HG02852 (cell line): ENCODE results near the gene DEAF1.
"Not testable (repeated sequence)": the region's sequence is repeated elsewhere in the genome, so short reads cannot be mapped to it uniquely, and the experiment has no call there.

ENCODE experiments used
- ATAC-seq: cut with Tn5 transposase; IDR thresholded peaks from one replicate; pipeline ENCODE4 v1.9.1; 2021; ENCODE audit warnings: mild to moderate bottlenecking, moderate library complexity; ENCODE audit not compliant: unreplicated experiment

The DEAF1 gene

DNA sequence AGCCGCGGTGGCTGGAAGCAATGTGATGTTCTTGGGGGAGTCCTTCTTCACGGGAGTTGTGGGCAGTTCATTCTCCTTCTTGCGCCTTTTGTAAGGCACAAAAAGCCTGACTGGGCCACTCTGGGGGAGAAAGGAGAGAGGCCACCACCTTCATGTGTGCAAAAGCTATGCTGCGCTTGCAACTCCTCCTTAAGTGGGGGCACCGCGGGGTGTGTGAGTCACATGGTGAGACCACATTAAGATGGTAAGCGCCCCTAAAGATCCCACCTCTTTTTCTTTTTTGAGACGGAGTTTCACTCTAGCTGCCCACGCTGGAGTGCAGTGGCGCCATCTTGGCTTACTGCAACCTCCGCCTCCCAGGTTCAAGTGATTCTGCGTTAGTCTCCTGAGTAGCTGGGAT lies 14.1 kb downstream of the DEAF1 start:
- no peak for ATAC-seq

DNA sequence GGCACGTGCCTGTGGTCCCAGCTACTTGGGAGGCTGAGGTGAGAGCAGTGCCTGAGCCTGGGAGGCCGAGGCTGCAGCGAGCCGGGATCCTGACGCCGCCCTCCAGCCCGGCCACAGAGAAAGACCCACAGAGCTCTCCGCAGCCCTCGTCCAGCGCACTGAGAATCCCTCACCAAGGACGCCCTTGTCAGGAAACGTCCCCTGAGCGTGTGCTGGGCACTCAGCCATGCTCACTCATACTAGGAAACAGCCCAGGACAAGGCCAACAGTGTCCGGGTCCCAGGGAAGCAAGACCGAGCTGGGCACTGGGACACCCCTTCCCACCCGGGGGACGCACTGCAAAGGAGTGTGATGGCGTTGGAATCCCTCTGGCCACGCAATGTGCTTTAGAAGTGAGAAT lies 14.5 kb downstream of the DEAF1 start:
- ATAC-seq, result no peak

DNA sequence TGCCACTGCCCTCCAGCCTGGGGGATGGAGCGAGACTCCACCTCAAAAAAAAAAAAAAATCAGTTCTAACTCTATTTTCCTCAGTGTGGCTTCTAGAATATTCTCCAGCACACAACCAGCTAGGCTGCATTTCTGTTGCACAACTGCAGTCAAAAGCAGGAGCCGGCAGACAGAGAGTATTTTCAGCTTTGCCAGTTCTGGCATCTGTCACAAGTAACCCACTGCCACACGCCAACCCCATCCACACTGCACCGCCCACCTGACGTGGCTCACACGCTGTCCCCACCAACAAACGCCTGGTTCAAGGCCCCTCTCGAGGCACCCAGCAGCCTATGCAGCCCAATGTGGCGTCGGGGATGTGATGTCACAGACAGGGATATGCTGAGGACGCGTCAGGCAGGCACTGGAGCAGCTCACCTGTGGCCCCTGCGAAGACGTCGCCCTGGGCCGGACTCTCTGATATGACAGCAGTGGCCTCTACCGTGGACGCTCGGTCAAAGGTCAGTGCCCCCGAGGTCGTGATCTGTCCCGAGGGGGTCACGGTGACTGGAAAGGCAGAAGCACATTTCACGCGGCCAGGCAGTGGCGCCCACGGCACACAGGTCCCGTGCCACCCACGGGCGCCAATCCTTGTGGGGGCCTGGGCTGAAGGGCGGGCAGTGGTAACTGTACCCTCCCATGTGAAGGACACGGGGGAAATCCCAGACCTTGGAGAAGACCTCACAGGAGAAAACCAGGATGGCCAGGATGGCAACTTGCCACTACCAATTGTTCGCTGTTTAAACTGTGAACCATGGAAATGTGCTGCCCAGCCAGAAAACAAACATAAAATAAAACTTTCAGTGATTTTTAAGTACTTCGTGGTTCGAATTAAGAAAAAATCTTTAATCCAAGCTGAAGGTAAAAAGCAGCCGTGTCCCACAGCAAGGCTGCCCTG lies 15.5 kb downstream of the DEAF1 start:
- ATAC-seq, result no peak

DNA sequence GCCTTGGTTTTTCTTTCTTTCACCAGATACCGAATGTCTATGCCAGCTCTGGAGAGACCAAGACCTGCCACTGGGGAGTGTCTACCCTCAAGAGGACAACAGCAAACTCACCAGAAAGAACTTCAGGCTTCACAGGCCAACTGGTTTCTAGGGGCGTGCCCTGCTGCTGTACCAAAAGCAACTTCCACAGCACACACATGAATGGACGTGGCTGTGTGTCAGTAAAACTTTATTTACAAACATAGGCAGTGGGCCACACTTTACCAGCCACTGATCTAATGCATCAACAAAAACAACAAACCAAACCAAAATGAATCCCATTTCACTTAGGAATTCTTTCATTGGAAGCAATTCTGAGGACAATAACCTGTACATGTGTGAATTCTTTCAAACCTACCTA lies 16.7 kb downstream of the DEAF1 start:
- no peak for ATAC-seq

DNA sequence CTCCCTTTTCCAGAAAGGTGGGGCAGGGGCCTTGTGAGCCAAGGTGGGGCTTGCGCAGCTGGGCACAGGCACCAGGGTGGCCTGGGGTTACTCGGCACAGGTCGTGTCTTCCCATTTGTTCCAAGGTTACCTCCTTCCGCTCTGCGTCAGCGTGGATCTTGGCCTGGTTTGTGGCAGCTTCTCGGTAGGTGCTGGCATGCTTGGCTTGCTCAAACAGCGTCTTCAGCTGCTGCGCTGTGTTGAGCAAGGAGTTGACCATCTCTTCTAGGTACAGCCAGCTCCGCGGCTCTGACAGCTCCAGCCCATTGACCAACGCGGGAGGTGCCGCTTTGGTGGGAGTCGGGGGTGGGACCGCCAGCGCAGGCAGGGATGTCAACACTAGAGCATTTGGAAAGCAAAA lies 20.6 kb downstream of the DEAF1 start:
- no peak for ATAC-seq

DNA sequence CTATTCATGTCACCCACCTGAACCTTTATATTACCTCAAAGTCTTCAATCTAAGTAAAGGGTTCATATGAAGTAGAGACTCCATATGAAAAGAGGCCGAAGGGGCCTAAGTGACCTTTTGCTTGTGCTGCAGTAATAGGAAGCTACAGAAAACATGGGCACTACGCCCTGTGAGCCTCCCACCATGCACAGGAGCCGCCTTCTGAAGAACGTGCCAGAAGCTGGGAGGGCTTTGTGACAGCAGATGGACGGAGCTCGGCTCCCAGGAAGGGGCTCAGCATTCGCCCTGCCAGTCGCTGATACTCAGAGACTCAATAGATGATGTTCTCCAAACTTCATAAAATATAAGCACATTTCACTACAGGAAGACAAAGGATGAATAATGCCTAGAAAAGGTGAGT lies 21.2 kb downstream of the DEAF1 start:
- no peak for ATAC-seq

DNA sequence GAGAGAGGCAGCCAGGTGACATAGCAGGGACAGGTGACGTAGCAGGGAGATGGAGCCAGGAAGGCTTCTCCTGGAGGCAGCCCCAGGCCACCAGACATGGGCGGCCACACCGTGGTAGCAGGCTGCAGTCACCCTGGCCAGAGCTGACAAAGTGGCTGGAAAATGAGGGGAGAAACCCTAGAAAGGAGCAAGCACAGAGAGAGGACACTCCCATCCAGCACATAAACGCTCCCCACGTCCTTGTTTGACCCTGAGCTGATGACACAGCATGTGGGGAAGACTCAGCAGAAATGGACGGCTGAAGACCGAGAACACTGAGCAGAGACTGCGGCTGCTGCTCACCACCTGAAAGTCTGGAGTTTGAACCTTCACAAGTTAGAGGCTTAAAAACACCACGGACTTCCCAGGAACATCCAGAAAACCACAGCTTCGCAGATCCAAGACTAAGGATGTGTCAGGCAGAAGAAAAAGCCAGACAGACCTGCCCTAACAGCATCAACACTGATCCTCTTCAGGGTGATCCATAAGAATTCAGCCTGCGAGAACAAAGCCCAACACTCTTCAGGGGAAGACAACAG lies 29.2 kb downstream of the DEAF1 start:
- ATAC-seq, result no peak

DNA sequence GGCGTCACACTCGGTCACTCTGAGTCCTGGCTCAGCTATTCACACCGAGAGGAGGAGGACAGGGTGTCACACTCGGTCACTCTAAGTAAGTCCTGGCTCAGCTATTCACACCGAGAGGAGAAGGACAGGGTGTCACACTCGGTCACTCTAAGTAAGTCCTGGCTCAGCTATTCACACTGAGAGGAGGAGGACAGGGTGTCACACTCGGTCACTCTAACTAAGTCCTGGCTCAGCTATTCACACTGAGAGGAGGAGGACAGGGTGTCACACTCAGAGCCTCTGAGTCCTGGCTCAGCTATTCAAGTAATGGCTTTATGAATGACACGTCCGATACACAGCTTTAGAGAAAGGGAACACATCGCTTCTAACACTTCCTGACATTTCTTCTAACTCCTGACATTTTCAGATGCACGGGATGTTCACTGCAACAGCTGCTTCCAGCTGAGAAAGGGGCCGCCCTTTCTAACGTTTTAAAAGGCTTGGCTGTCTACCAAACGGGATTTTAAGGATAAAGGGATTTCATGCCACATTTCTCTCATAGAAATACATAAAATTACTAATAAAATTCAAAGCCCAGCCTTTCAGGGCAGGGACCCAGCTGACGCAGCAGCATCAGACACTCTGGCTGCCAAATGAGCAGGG lies 29.8 kb downstream of the DEAF1 start:
- no peak for ATAC-seq

DNA sequence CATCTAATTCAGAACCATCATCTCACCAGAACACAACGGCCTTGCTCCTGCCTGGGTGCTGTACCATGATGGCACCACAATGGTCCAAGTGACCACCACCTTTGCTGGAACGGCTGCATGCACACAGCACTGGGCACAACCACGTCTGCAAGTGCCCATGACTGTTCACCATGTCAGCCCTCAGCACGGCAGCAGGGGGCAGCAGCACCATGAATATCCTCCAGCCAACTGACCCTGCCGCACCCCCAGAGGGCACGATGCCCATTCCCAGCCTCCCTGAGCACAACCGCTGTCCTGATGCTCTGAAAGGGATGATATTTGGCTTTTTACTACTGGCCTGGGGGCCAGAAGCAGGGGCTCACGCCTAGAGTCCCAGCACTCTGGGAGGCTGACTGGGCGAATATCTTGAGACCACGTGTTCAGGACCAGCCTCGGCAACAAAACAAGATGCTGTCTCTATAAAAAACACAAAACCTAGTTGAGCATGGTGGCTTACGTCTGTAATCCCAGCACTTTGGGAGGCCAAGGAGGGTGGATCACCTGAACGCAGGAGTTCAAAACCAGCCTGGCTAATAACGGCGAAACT lies 32.2 kb downstream of the DEAF1 start:
- no peak for ATAC-seq

DNA sequence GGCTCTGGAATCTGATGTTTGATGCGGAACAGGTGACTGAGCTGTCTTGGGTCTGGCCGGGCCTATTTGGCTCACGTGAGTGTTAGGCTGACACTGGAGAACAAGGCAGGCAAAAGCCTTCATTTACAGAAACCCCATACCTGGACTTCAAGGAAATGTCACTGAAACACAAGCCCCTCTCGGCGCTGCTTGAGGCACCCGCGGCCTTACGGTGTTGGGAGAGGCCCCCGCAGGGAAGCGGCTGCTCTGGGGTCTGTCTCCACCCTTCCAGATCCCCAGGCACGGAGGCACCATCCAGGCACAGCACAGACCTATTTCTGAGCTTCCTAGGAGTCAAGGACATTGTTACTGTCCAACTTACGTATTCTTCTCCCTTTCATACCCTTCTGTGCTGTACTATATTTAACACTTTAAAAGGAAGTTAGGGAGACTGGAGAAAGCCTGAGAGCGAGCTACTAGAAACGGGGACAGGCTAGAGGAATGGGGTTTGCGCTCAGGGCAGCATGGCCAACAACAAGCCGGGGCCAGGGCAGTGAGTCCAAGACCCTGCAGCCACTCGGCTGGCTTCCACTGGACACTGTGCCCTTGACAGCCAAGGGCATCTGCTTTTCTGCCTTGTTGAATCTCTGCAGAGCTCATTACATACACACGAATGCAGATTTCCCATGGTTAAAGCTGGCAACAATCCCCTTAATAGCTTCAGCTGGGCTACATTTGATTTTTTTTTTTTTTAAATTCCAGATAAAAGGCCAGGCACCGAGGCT lies 34.2 kb downstream of the DEAF1 start:
- no peak for ATAC-seq

DNA sequence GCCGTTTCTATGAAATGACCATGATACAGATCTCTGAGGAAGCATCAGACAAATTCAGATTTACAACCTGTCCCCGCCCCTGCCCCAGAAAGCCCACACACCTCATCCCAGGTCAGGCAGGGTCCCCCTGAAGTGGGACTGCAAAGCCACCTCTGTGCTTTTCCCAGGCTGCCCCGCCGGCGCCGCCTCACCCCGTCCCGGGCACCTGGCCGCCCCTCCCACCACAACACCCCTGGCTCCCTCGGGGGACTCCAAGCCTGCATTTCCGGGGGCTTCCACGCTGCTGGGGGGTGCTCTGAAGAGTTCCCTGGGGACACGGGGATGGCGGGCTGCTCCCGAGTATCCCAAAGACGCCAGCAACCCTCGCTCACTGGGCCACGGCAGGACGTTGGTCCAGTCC lies 34.7 kb downstream of the DEAF1 start:
- no peak for ATAC-seq

DNA sequence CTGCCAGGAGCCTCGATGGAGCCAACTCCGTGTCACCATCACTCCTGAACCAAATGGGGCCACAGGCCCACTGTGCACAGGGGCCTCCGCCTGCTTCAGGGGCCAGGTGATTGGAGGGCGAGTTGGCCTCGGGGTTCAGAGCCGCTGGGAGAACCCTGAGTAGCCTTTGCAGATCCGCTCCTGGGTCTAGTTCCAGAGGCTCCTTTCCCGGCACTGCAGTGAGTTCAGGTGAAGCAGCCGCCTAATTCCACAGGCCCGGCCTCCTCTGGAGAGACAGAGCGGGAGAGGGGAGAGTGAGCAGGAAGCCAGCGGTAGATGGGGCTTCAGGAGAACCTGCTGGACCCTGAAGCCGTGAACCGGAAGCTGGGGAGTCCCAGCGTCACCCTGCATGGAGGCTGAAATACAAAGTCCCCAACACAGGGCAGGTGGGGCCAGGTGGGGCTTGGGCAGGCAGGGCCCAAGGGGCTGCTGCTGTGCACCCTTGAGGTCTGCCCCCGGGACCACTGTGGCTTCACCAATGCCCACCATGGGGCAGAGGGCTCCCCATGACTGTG lies 35.4 kb downstream of the DEAF1 start:
- ATAC-seq, result no peak

DNA sequence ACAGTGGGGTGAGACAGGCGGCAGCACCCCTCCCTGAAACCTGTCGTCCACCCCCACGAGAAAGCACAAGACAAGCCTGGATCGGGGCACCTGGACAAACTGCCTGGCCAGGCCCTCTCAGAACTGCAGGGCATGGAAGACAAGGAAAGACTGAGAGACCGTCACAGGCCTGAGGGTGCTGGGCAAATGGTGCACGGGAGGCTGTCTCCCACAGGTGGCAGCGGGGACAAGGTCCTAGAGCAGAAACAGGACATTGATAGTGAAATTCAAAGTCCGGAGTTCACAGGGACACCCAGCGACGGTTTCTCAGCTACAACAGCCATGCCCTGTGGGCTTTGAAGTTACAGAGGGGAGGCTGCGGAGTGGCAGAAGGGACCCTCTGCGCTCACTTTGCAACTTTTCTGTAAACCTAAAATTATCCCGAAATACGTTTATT lies 37.3 kb downstream of the DEAF1 start:
- no peak for ATAC-seq

DNA sequence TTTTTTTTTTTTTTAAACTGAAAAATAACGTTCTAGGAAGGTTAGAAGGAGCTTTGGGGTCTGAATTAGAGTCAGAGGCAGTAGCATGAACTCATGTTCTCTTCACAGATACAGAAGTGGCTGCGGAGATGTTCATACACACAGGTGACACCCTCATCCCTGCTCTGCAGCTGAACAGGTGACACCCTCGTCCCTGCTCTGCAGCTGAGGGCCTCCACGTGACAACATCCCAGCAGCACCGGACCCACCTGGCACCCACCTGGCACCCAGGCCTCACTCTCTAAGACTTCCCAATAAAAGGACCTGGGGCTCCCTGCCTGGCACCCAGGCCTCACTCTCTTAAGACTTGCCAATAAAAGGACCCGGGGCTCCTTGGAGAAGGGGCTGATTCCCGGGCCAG lies 38.2 kb downstream of the DEAF1 start:
- no peak for ATAC-seq

DNA sequence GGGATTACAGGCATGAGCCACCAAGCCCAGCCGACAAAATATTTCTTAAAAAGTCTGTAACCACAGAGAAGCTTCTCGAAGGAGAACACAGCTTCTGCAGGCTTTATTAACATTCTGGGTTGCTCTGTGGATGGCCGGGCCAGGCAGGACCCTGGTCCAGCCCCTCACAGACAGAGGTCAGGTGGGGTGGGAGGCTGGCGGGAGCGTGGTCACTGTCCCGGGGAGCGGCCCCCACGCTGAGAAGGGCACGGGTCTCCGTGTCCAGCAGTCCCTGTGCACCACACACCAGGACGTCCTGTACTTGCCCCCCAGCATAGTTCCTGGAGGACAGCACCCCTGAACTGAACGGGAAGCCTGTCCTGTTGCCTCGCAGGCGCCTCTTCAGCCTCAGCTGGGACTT lies 38.6 kb downstream of the DEAF1 start:
- no peak for ATAC-seq

DNA sequence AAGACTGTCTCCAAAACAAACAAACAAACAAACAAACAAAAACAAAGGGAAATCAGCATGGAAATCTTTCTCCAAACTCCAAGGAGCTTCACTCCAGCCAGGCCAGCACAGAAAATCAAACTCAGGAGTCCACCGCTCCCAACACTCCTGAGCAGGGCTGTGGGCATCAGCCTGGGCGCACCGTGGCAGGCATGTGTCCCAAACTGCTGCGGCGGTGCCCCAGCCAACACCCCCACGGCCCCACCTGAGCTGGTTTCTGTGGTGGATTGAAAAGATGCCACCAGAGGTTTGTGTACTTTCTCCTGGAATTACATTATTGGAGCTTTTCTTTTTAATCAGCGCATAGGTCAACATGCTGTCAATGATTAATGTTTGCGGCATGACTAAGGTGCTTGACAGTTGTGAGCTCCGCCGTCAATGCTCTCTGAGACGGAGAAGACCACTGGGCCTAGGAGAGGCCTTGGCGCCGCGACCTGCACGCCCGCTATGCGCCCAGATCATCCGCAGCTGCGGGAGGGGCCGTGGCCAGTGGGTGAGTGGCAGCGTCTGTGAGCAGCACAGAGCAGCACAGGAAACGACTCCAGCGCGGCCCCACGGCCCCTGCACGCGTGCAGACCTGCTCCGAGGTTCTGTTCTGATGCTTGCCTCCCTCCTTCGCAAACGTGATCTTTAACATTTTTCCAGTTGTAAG lies 39.8 kb downstream of the DEAF1 start:
- no peak for ATAC-seq

DNA sequence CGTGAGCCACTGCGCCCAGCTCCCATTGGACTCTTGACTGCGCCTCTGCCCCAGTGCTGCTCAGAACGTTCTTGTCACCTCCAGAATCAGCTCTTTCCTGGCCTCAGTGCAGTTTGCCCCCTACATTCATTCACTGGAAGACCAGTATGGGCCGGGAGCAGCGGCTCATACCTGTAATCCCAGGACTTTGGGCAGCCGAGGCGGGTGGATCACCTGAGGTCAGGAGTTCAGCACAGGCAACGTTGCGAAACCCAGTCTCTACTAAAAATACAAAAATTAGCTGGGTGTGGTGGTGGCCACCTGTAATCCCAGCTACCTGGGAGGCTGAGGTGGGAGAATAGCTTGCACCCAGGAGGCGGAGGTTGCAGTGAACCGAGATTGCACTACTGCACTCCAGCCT lies 40.6 kb downstream of the DEAF1 start:
- not testable (repeated sequence) for ATAC-seq

DNA sequence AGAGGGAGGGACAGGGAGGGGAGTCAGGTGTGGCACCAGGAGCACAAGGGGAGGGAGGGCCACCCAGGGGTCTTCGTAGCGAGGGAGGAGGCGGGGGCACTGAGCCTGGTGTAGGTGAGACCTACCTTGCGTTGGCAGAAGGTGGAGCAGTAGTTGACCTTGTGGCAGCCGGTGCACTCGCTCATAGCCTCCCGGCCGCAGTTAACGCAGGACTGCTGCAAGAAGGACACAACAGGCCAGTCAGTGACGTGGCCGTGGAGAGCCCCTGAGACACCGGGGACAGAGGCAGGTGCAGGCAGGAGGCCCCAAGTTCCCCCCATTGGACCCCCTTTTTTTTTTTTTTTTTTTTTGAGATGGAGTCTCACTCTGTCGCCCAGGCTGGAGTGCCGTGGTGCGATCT lies 41.2 kb downstream of the DEAF1 start:
- no peak for ATAC-seq

DNA sequence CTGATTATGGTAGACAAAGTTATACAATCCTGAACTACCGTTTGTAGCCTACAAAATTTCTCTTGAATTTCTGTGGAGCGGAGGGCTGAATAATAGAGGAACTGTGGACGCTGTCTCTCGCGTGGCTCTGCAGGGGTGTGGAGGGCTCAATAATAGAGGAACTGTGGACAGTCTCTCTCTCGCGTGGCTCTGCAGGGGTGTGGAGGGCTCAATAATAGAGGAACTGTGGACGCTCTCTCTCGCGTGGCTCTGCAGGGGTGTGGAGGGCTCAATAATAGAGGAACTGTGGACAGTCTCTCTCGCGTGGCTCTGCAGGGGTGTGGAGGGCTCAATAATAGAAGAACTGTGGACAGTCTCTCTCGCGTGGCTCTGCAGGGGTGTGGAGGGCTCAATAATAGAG lies 41.9 kb downstream of the DEAF1 start:
- ATAC-seq, result not testable (repeated sequence)

DNA sequence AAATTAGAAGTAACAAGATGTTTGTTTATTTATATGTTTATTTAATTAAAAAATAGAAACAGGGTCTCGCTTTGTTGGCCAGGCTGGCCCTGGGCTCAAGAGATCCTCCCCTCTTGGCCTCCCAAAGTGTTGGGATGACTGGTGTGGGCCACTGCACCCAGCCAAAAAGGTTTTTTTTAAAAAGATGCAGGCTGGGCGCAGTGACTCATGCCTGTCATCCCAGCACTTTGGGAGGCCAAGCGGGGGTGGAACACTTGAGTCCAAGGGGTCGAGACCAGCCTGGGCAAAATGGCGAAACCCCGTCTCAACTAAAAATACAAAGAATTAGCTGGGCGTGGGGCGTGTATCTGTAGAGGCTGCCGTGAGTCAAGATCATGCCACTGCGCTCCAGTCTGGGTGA lies 44.5 kb downstream of the DEAF1 start:
- no peak for ATAC-seq
